NOMO-1 treated with DMSO at 0.1 percent for 48 hours (cell line): ENCODE measurements around the gene UNCX.

ENCODE experiments used
- DNase-seq: peaks from one replicate; lab custom pipeline; 2025; ENCODE audit not compliant: unreplicated experiment; lab: John Stamatoyannopoulos, UW

Gene UNCX

DNA sequence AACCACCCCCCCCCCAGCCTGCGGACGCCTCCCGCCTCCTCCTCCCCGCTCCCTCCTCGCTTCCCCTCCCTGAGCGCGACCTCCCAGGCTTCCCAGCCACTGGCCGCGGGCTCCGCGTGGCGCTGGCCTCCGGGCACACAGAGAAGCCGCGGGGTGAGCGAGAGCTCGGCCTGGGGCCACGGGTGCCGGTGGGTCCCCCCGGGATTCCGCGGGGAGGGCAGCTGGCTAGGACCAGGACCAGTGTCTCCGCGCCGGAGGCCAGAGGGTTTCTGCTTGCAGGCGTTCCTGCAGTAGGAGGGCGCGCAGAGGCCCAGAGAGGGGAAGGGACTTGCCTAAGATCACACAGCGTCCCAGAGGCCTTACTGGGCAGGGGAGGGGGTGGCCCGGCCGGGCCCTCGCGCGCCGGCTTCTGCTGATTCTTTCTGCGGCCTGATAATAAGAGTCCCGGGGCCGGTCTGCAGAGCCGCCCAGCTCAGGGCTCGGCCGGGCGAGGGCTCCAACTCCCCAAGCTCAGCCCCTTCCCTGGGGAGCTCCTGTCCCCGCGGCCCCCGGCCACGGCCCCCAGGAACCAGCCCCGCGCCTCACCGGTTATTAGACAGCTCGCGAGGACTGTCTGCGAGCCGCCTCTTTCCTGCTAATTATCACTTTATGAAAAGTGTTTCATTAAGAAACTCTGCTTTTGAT is 10.1 kb downstream of the UNCX start:
- no peak for DNase-seq

- DNase-seq = no peak
Measured at GRCh38 chr7:1243290-1243963, 10.8 kb downstream of the UNCX start.

DNA sequence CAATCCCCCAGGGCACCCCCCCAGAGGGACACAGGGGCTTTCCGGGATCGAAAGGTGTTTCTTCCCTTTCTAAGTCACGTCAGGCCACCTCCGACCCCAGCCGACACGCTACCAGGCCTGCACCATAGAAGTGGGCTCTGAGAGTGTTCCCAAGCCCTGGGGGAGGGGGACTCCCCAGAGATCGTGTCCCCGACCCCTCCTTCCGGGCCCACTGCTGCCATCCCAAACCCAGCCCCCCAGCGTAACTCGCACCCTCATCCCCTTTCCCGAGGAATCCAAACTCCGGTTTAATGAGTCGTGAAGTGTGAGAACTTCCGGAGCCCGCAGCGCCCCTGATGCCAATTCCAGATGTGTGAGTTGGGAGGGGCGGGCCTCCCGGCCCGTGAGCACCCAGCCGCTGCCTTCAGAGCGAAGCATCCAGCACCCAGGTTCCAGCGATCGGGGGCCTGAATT is 11.3 kb downstream of the UNCX start:
- no peak for DNase-seq

DNA sequence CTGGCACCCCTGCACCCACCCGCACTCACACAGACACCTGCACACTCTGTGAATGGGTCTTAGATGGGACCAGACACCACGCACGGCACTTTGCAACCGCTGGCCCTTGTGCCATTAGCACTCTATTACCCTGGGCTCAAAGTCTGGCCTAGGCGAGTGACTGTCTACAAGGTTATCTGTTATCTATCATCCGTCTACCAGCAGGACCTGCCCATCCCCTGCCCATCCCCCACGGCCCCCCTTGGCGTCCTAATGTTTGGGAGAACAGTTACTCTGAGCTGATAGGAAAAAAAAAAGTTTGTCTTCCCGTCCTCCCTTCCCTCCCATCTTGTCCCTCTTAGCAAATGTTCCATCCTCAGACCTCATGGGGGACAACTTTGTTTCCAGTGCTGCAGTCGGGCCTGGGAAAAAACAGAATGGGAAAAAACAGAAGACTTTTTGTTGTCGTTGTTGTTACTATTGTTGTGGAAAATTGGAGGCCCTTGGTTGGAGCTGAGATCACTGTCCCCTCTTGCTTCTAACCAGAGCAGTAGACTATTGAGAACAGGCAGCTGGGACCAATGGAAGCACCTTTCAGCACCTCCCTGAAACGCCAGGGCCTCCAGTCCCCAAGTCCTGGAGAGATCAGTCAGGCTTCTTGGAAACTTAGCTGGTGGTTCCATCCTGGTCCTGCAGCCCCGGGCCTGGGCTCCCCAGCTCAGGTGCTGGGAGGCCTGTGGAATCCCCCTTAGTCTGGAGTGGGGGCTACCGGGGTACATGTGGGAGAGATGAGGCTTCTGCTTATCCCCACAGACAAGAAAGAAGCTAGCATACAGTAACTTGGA is 12.2 kb downstream of the UNCX start:
- no peak for DNase-seq

- no peak for DNase-seq
Measured at GRCh38 chr7:1245524-1246050, 12.9 kb downstream of the UNCX start.

GRCh38 chr7:1246160-1246870 is 13.6 kb downstream of the UNCX start:
- no peak for DNase-seq

DNA sequence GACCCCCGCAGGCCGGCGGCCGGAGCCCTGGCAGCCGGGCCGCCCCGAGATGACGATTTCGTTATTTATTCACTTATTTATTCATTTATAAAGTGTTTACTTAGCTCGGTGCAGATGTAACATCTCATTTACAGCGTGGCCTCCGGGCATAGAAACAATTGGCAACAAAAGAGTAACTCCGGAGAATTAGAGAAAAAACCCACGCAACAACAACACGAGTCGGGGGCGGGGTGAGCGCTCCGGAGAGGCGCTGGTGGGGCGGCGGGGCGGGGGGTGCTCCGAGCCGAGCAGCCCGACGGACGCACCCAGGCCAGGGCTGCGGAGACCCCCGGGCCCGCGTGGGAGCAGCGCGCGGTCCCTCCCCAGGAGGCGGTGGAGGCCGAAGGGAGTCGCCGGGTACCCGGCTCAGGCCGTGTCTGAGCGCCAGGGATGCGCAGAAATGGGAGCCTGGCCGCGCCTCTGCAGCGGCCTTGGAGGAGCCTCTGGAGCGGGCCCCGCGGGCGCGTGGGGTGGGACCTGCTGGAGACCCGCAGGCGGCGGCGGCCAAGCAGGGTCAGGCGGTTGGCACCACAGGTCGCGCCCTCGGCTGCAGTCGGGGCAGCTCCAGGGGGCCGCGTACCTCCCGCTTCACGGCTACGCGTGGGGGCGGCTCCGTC is 14.3 kb downstream of the UNCX start:
- no peak for DNase-seq

DNA sequence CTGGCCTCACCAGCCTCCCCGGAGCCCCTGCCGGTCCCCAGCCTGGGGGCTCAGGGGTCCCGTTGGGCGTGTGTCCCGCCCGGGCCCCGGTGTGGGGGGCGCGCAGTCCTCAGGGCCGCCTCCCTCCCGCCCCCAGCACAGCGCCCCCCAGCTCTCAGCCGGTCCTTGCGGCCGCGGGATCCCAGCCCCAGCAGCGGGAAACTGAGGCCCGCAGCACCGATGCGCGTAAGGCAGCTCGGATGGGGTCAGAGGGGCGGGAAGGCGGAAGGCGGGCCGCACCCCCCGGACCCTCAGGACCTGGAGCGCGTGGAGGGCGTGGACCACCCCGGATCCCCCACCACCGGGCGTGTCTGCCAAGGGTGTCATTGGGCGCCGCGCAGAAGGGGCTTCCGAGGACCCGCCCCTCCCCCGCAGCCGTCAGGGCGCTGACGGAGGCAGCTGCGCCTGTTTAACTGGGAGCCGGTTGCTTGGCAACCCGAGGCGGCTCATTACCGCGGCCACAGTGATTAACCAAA is 14.9 kb downstream of the UNCX start:
- DNase-seq = no peak

- DNase-seq = peak; percentile 18
Measured at GRCh38 chr7:1248143-1248915, 15.7 kb downstream of the UNCX start.

- no peak for DNase-seq
Measured at GRCh38 chr7:1248916-1249581, 16.4 kb downstream of the UNCX start.

- DNase-seq = no peak
Measured at GRCh38 chr7:1249731-1250130, 17.1 kb downstream of the UNCX start.

GRCh38 chr7:1250901-1251300 is 18.2 kb downstream of the UNCX start:
- no peak for DNase-seq

GRCh38 chr7:1251796-1252539 is 19.3 kb downstream of the UNCX start:
- no peak for DNase-seq

GRCh38 chr7:1252540-1253090 is 19.9 kb downstream of the UNCX start:
- DNase-seq = no peak

GRCh38 chr7:1253681-1254181 is 21.1 kb downstream of the UNCX start:
- peak; percentile 19 for DNase-seq

DNA sequence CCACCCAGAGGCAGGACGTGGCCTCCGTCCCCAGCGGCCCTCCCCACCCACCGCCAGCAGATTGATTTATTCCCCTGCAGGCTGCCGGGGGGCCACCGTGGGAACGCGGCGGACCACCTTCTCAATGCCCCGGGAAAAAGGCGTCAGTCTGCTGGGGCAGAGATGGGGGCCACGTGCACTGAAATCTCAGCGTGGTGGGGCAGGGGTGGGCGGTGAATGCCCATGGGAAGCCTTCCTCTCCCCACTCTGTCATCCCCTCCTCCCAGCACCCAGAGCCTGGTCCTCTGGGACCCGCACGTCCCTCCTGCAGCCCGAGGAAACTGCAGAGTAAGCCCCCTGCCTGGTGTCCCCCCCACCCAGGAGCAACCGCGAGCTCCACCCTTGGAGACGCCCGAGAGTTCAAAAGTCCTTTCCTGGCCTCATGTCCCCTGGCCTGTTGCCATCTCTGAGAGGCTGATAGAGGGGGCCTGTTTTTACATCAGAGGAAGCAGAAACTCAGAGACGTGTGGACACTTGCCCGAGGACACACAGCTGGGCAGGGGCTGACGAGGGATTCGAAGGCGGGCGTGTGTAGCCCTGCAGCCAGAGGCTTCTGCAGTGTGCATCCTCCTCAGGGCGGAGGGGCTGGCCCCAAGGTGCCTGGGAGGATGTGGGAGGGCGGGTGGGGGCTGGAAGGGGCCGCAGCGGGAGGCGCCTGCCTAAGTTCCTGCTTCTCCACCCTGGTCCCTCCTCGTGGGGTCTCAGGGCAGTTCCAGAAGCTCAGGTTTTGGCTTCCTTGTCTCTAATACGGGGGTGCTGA is 21.8 kb downstream of the UNCX start:
- no peak for DNase-seq
